Neural cell (in vitro differentiated cells): Measurements from ENCODE around the gene SLC50A1. TPM values are rescaled to one million over a fixed set of nuclear protein-coding genes. Genes with fewer than 3 reads are reported as not detected.

Source experiments
- H2AFZ ChIP-seq: fragments of 200-600, 300-800 bp; sonication (generic), shearing (Covaris generic); 2 replicates; pipeline ENCODE4 v1.6.0; 2014; ENCODE audit warnings: low read depth, mild to moderate bottlenecking, antibody characterized with exemption, low read length, moderate library complexity
- H3F3A ChIP-seq: fragments of 200-600 bp; shearing (Covaris generic); 2 replicates; pipeline ENCODE4 v1.6.1; 2016; ENCODE audit warnings: mild to moderate bottlenecking, moderate library complexity, mixed read lengths, antibody characterized with exemption, low read length; ENCODE audit not compliant: insufficient read depth, poor library complexity, severe bottlenecking
- H3K27ac ChIP-seq: fragments of 200-600, 300-800 bp; sonication (generic), shearing (Covaris generic); 2 replicates; pipeline ENCODE4 v1.5.1; 2014; ENCODE audit warnings: mild to moderate bottlenecking, low read length, moderate library complexity
- H3K27me3 ChIP-seq: fragments of 300-800, 200-600 bp; sonication (generic), shearing (Covaris generic); 2 replicates; pipeline ENCODE4 v1.6.0; 2014; ENCODE audit warnings: mild to moderate bottlenecking, low read depth, low read length, moderate library complexity; ENCODE audit not compliant: insufficient read depth
- H3K36me3 ChIP-seq: fragments of 300-800, 200-600 bp; sonication (generic), shearing (Covaris generic); 2 replicates; pipeline ENCODE4 v1.5.1; 2014; ENCODE audit warnings: mild to moderate bottlenecking, antibody characterized with exemption, low read length, moderate library complexity; ENCODE audit not compliant: insufficient read depth
- H3K4me2 ChIP-seq: fragments of 300-800, 200-600 bp; sonication (generic), shearing (Covaris generic); 2 replicates; pipeline ENCODE4 v1.6.0; 2014; ENCODE audit warnings: mild to moderate bottlenecking, low read length
- H3K4me3 ChIP-seq: fragments of 300-800, 200-600 bp; sonication (generic), shearing (Covaris generic); 2 replicates; pipeline ENCODE4 v1.5.1; 2014; ENCODE audit warnings: mild to moderate bottlenecking, low read length, moderate library complexity
- H3K79me2 ChIP-seq: fragments of 200-600 bp; shearing (Covaris generic); replicated peaks from 2 replicates; pipeline ENCODE4 v1.6.0; 2014; ENCODE audit warnings: mild to moderate bottlenecking, low read length, moderate library complexity; ENCODE audit not compliant: insufficient read depth
- H3K9ac ChIP-seq: fragments of 300-800, 200-600 bp; sonication (generic), shearing (Covaris generic); 2 replicates; pipeline ENCODE4 v1.6.1; 2016; ENCODE audit warnings: mild to moderate bottlenecking, low read length, mixed read lengths
- H3K9me2 ChIP-seq: fragments of 200-600 bp; shearing (Covaris generic); 2 replicates; pipeline ENCODE4 v1.6.1; 2016; ENCODE audit warnings: mild to moderate bottlenecking, low read length, mixed read lengths; ENCODE audit not compliant: insufficient read depth
- H3K9me3 ChIP-seq: fragments of 200-600, 300-800 bp; sonication (generic), shearing (Covaris generic); 2 replicates; pipeline ENCODE4 v1.6.1; 2016; ENCODE audit warnings: mild to moderate bottlenecking, mixed run types, low read length, moderate library complexity, mixed read lengths
- H4K20me1 ChIP-seq: fragments of 200-600 bp; shearing (Covaris generic); 2 replicates; pipeline ENCODE4 v1.6.1; 2016; ENCODE audit warnings: mild to moderate bottlenecking, mixed run types; ENCODE audit not compliant: insufficient read depth
- EP300 ChIP-seq: fragments of 450-650 bp; conservative IDR thresholded peaks from 2 replicates; pipeline ENCODE4 v1.6.1; 2014; ENCODE audit warnings: antibody characterized with exemption, mild to moderate bottlenecking, moderate library complexity; ENCODE audit not compliant: poor library complexity, severe bottlenecking
- EZH2 ChIP-seq: fragments of 200-600, 300-800 bp; shearing (Covaris generic), sonication (generic); IDR thresholded peaks from 2 replicates; pipeline ENCODE4 v1.6.1; 2014; ENCODE audit warnings: antibody characterized with exemption, low read length, borderline replicate concordance, mild to moderate bottlenecking; ENCODE audit not compliant: insufficient read depth, poor library complexity, severe bottlenecking
- MXI1 ChIP-seq: fragments of 450-650 bp; conservative IDR thresholded peaks from 2 replicates; pipeline ENCODE4 v1.6.1; 2014; ENCODE audit warnings: antibody characterized with exemption, mild to moderate bottlenecking; ENCODE audit not compliant: poor library complexity, severe bottlenecking
- POLR2AphosphoS5 ChIP-seq: IDR thresholded peaks from 2 replicates; pipeline ENCODE4 v1.6.1; 2012
- RAD21 ChIP-seq: fragments of 450-650 bp; conservative IDR thresholded peaks from 2 replicates; pipeline ENCODE4 v1.6.1; 2014; ENCODE audit warnings: antibody characterized with exemption, mild to moderate bottlenecking, moderate library complexity
- SMC3 ChIP-seq: fragments of 450-650 bp; conservative IDR thresholded peaks from 2 replicates; pipeline ENCODE4 v1.6.1; 2014; ENCODE audit warnings: antibody characterized with exemption, mild to moderate bottlenecking, moderate library complexity; ENCODE audit not compliant: poor library complexity
- TAF1 ChIP-seq: IDR thresholded peaks from 2 replicates; pipeline ENCODE4 v1.6.1; 2012; ENCODE audit warnings: low read depth
- polyA plus RNA-seq: library from polyadenylated mRNA; depleted of rRNA; stranded (reverse); fragments of >200 nt; gene quantifications from 2 replicates; pipeline ENCODE4 v1.2.3, GENCODE V29; 2014
- TF ChIP-seq, protein P1 (sequence below): IDR thresholded peaks from 2 replicates; pipeline ENCODE4 v1.6.1; 2012; ENCODE audit warnings: borderline replicate concordance
- TF ChIP-seq, protein P2 (sequence below): fragments of 450-650 bp; IDR thresholded peaks from 2 replicates; pipeline ENCODE4 v1.5.1; 2014; ENCODE audit warnings: antibody characterized with exemption, mild to moderate bottlenecking, moderate library complexity; ENCODE audit not compliant: poor library complexity, severe bottlenecking

Gene SLC50A1
- polyA plus RNA-seq, 1 donor from 2014 or later, result 12.6 TPM

DNA sequence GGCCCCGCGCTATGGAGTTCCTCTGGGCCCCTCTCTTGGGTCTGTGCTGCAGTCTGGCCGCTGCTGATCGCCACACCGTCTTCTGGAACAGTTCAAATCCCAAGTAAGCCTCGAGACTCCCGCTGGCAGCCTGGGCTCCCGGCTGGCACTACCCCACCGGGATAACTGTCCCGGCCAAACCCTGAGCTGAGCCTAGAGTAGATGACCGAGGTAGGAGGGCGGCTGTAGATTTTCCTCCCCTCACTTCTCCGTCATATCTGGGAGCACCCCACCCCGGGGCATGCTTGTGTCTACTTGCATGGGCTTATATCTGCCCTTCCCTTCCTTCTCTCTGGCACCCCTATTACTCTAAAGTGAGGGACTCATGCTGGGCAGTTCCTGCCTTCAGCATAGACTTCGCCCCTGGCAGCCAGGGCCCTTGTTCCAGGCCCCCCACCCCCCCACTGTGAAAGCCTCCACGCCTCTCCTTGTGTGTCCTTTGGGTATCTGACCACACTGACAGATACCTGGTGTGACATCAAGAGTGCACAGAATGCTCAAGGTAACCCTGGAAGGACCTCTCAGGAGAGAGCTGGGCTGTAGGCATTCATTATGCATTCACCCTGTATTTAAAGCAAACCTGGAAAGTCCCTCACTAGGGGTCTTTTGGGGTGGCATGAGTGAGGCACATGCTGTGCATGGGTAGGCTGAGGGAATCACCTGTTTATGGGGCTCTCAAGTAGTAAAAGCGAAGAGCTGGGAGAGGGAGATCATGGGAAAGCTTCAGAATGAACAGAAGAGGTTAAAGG, 7.5 kb upstream of the SLC50A1 start:
- no peak overlapping the region for H3K4me2 ChIP-seq

DNA sequence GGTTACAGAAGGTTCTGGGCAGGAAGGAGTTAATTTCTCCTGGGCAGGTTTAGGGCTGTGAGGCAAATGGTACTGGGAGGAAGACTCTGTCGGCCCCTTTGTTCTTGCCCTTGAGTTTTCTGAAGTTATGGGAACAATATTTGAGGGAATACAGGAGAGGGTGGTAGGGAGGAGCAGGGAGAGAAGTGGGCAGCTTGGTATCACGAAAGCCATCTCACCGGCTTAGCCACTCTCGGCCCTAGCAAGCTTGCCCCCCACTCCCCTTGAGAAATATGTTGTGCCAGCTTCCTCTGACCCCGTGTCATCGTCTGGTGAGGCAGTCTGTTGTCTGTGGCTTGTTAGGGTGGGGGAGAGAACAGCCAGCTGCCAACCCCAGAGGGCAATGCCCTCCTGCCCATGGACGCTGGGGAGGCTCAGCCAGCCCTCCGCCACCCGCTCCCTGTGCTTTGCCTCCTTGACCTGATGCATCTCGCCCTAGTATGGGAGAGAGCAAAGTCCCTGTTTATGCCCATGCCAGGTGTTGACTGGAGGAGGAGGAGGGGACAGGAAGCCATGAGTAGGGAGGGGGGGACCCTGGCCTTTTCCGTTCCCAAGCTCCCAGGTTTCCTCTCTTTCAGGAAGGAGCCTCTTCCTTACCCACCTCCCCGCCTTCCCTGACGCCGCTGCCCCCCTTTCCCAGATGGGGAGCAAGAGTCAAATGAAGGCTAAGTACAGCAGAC, 6.7 kb upstream of the SLC50A1 start:
- peaks cover 48% of the 10 kb centered on the region for H3K27me3 ChIP-seq
- H3K4me2 ChIP-seq, result no peak overlapping the region
- no peaks in the 10 kb centered on the region for H3K9me2 ChIP-seq
- H3K79me2 ChIP-seq, result no peaks in the 10 kb centered on the region
- H3K36me3 ChIP-seq, result no peaks in the 10 kb centered on the region
- H3K9me3 ChIP-seq, result no peaks in the 10 kb centered on the region
- no peak overlapping the region for H3K27ac ChIP-seq
- H3F3A ChIP-seq, result peaks cover 2% of the 10 kb centered on the region
- no peak overlapping the region for H3K4me3 ChIP-seq
- no peak overlapping the region for H3K9ac ChIP-seq
- H2AFZ ChIP-seq, result no peak overlapping the region
- H4K20me1 ChIP-seq, result no peaks in the 10 kb centered on the region
- TF ChIP-seq, protein P1, sequence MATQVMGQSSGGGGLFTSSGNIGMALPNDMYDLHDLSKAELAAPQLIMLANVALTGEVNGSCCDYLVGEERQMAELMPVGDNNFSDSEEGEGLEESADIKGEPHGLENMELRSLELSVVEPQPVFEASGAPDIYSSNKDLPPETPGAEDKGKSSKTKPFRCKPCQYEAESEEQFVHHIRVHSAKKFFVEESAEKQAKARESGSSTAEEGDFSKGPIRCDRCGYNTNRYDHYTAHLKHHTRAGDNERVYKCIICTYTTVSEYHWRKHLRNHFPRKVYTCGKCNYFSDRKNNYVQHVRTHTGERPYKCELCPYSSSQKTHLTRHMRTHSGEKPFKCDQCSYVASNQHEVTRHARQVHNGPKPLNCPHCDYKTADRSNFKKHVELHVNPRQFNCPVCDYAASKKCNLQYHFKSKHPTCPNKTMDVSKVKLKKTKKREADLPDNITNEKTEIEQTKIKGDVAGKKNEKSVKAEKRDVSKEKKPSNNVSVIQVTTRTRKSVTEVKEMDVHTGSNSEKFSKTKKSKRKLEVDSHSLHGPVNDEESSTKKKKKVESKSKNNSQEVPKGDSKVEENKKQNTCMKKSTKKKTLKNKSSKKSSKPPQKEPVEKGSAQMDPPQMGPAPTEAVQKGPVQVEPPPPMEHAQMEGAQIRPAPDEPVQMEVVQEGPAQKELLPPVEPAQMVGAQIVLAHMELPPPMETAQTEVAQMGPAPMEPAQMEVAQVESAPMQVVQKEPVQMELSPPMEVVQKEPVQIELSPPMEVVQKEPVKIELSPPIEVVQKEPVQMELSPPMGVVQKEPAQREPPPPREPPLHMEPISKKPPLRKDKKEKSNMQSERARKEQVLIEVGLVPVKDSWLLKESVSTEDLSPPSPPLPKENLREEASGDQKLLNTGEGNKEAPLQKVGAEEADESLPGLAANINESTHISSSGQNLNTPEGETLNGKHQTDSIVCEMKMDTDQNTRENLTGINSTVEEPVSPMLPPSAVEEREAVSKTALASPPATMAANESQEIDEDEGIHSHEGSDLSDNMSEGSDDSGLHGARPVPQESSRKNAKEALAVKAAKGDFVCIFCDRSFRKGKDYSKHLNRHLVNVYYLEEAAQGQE, result no peak
- TF ChIP-seq POLR2AphosphoS5, result no peak
- TF ChIP-seq RAD21, result no peak
- TF ChIP-seq, protein P2, sequence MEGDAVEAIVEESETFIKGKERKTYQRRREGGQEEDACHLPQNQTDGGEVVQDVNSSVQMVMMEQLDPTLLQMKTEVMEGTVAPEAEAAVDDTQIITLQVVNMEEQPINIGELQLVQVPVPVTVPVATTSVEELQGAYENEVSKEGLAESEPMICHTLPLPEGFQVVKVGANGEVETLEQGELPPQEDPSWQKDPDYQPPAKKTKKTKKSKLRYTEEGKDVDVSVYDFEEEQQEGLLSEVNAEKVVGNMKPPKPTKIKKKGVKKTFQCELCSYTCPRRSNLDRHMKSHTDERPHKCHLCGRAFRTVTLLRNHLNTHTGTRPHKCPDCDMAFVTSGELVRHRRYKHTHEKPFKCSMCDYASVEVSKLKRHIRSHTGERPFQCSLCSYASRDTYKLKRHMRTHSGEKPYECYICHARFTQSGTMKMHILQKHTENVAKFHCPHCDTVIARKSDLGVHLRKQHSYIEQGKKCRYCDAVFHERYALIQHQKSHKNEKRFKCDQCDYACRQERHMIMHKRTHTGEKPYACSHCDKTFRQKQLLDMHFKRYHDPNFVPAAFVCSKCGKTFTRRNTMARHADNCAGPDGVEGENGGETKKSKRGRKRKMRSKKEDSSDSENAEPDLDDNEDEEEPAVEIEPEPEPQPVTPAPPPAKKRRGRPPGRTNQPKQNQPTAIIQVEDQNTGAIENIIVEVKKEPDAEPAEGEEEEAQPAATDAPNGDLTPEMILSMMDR, result no peak
- TF ChIP-seq TAF1, result no peak
- no peak for TF ChIP-seq EZH2
- no peak for TF ChIP-seq MXI1
- TF ChIP-seq EP300, result no peak

More for the DNA sequence above, 7.5 kb upstream of the SLC50A1 start:
- Histone ChIP-seq H3K27ac (no peak overlapping the region), H3K27me3 (peaks cover 48% of the 10 kb centered on the region), H4K20me1 (no peaks in the 10 kb centered on the region), H3K9me3 (no peaks in the 10 kb centered on the region), H2AFZ (no peak overlapping the region), H3K79me2 (no peaks in the 10 kb centered on the region), H3F3A (peaks cover 2% of the 10 kb centered on the region), H3K36me3 (no peaks in the 10 kb centered on the region), H3K4me3 (peak overlapping the region; percentile 64), H3K9ac (no peak overlapping the region), H3K9me2 (no peaks in the 10 kb centered on the region)
- TF ChIP-seq, protein P1, result no peak
- no peak for TF ChIP-seq SMC3
- no peak for TF ChIP-seq RAD21
- no peak for TF ChIP-seq POLR2AphosphoS5
- no peak for TF ChIP-seq EP300
- TF ChIP-seq TAF1, result no peak
- TF ChIP-seq EZH2, result no peak
- no peak for TF ChIP-seq MXI1
- TF ChIP-seq, protein P2, result no peak
